ENCODE measurements around the gene NPAS3.

- TF ChIP-seq, protein P1, sequence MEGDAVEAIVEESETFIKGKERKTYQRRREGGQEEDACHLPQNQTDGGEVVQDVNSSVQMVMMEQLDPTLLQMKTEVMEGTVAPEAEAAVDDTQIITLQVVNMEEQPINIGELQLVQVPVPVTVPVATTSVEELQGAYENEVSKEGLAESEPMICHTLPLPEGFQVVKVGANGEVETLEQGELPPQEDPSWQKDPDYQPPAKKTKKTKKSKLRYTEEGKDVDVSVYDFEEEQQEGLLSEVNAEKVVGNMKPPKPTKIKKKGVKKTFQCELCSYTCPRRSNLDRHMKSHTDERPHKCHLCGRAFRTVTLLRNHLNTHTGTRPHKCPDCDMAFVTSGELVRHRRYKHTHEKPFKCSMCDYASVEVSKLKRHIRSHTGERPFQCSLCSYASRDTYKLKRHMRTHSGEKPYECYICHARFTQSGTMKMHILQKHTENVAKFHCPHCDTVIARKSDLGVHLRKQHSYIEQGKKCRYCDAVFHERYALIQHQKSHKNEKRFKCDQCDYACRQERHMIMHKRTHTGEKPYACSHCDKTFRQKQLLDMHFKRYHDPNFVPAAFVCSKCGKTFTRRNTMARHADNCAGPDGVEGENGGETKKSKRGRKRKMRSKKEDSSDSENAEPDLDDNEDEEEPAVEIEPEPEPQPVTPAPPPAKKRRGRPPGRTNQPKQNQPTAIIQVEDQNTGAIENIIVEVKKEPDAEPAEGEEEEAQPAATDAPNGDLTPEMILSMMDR (IDR thresholded peaks at IDR 0.05), result no peak
- TF ChIP-seq EP300 (IDR thresholded peaks at IDR 0.05), result no peak
Observed at GRCh38 chr14:33767586-33768457, 829.1 kb downstream of the NPAS3 start.

Data from tibial nerve (tissue), 4 donors.